Gastroesophageal sphincter (tissue), 4 donors: ENCODE measurements around the gene WDR64. TPM values are rescaled to one million over a fixed set of nuclear protein-coding genes. Genes with fewer than 3 reads are reported as not detected.

Experiments used
- ATAC-seq: fragments of 150-250 bp; one replicate; pipeline ENCODE4 v1.9.1; 2016; ENCODE audit warnings: mild to moderate bottlenecking, moderate library complexity
- H3K27ac ChIP-seq, 4 donors: fragments of 200-600 bp; sonication (generic) in 3 of 4; 1 replicate in 3 of 4; 2 replicates in 1 of 4; pipeline ENCODE4 v1.5.1; 2016 to 2019
- H3K27me3 ChIP-seq: fragments of 200-600 bp; sonication (generic); one replicate; pipeline ENCODE4 v1.5.1; 2019
- H3K36me3 ChIP-seq, 2 donors: fragments of 200-600 bp; sonication (generic); one replicate each; pipeline ENCODE4 v1.5.1; 2019; ENCODE audit warnings: control low read depth in 1 of 2
- H3K4me1 ChIP-seq, 3 donors: fragments of 200-600 bp; sonication (generic); 1 replicate in 2 of 3; 2 replicates in 1 of 3; pipeline ENCODE4 v1.5.1; 2016 to 2019; ENCODE audit warnings: control low read depth in 2 of 3
- H3K4me3 ChIP-seq, 2 donors: fragments of 200-600 bp; sonication (generic); one replicate each; pipeline ENCODE4 v1.5.1; 2019; ENCODE audit warnings: mild to moderate bottlenecking in 1 of 2, moderate library complexity in 1 of 2
- H3K9me3 ChIP-seq, 3 donors: fragments of 200-600 bp; sonication (generic); one replicate each; pipeline ENCODE4 v1.5.1; 2017 to 2019; ENCODE audit warnings: control low read depth in 2 of 3
- EP300 ChIP-seq: sonication (generic); formaldehyde crosslinking; IDR thresholded peaks from one replicate; pipeline ENCODE4 v1.6.1; 2017; ENCODE audit warnings: antibody characterized with exemption, mild to moderate bottlenecking
- POLR2A ChIP-seq, 2 donors: fragments of 450-650 bp; IDR thresholded peaks; one replicate each; pipeline ENCODE4 v1.6.1; 2017; ENCODE audit warnings: antibody characterized with exemption in 2 of 2, mild to moderate bottlenecking in 2 of 2, moderate library complexity in 1 of 2
- POLR2AphosphoS5 ChIP-seq: sonication (generic); formaldehyde crosslinking; IDR thresholded peaks from one replicate; pipeline ENCODE4 v1.6.1; 2017; ENCODE audit warnings: antibody characterized with exemption
- WGBS, 2 donors: methylation state at CpG; one replicate each; pipeline ENCODE4 v1.1.5; 2018; ENCODE audit warnings: low coverage in 1 of 2; 5-methylcytosine and 5-hydroxymethylcytosine counted together
- total RNA-seq, 4 donors: library from RNA; depleted of rRNA; stranded (reverse); fragments of >200 nt; gene quantifications; one replicate each; pipeline ENCODE4 v1.1.0, GENCODE V29; 2016
- TF ChIP-seq, protein P1 (sequence below), 4 experiments: fragments of 200-600 bp in 2 of 4; fragments of 450-650 bp in 2 of 4; sonication (generic) in 1 of 4; IDR thresholded peaks; one replicate each; pipeline ENCODE4 v1.5.1; 2017 to 2019; ENCODE audit warnings: antibody characterized with exemption in 4 of 4, mild to moderate bottlenecking in 2 of 4, moderate library complexity in 2 of 4

The WDR64 gene
- total RNA-seq, 4 donors from 2014 or later = 0.16 TPM; not detected in 3

DNA sequence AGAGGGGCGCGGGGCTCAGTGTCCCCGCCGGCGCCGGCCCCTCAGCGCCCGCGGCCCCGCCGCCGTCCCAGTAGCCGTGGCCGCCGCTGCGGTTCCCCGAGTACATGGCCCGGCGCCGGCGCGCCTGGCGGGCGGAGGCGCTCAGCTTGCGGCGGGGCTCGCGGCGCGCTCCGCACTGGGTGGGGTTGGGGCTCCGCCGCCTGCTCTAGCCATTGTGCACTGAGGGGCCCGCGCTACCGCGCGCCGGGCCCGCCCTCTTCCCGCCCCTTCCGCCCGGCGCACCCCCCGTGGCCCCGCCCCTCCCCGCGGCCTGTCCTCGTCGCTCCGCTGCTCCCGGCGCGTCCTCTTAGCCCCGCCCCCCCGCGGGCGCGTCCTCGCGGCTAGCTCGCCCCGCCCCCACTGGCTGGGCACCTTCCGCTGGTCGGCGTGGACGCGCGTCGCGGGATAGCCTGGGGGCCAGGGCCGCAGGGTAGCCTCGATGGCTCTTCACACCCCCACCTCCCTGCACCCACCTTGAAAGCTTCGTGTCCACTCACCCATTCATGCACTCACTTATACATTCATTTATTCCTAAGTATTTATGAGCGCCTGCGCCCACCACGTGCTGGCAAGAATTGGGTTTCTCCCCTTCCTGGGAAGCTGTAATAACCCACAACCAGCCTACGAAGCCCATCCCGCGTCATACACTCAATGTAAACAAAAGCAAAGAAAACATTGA is 11.8 kb upstream of the WDR64 start, which contains the start of the genes CHML and OPN3:
Gene CHML, minus strand, starts transcription at position 221 of the 718 bp plus-strand sequence. CDS start 4,603 bp downstream, outside the sequence.
Gene OPN3, minus strand, starts transcription at position 221 of the 718 bp plus-strand sequence. Its CDS starts 115 bp downstream, at position 106.
- Histone ChIP-seq H3K9me3 (no peaks in the 10 kb centered on the region), H3K27me3 (no peaks in the 10 kb centered on the region), H3K27ac (peak within 1 kb of the TSS; percentile 17 to 88 (median 86)), H3K4me1 (peaks cover 3 to 31% (median 5%) of the 10 kb centered on the region in 3 donors), H3K4me3 (peak within 1 kb of the TSS; percentile 75 to 88), H3K36me3 (peaks cover 0 to 2% of the 10 kb centered on the region in 2 donors)
- 29% methylated on average over 3 of the region's 81 CpGs; no CpG with 5 or more reads in 1 of the 2 donors for WGBS, 2 donors
- no peak for TF ChIP-seq EP300
- TF ChIP-seq POLR2AphosphoS5 = peak; percentile 39
- TF ChIP-seq, protein P1, sequence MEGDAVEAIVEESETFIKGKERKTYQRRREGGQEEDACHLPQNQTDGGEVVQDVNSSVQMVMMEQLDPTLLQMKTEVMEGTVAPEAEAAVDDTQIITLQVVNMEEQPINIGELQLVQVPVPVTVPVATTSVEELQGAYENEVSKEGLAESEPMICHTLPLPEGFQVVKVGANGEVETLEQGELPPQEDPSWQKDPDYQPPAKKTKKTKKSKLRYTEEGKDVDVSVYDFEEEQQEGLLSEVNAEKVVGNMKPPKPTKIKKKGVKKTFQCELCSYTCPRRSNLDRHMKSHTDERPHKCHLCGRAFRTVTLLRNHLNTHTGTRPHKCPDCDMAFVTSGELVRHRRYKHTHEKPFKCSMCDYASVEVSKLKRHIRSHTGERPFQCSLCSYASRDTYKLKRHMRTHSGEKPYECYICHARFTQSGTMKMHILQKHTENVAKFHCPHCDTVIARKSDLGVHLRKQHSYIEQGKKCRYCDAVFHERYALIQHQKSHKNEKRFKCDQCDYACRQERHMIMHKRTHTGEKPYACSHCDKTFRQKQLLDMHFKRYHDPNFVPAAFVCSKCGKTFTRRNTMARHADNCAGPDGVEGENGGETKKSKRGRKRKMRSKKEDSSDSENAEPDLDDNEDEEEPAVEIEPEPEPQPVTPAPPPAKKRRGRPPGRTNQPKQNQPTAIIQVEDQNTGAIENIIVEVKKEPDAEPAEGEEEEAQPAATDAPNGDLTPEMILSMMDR (IDR thresholded peaks at IDR 0.05) = peak in 1 of 4 experiments; percentile 23
- TF ChIP-seq POLR2A (IDR thresholded peaks at IDR 0.05) = peak; percentile 69 to 87
- peak; percentile 99 for ATAC-seq

DNA sequence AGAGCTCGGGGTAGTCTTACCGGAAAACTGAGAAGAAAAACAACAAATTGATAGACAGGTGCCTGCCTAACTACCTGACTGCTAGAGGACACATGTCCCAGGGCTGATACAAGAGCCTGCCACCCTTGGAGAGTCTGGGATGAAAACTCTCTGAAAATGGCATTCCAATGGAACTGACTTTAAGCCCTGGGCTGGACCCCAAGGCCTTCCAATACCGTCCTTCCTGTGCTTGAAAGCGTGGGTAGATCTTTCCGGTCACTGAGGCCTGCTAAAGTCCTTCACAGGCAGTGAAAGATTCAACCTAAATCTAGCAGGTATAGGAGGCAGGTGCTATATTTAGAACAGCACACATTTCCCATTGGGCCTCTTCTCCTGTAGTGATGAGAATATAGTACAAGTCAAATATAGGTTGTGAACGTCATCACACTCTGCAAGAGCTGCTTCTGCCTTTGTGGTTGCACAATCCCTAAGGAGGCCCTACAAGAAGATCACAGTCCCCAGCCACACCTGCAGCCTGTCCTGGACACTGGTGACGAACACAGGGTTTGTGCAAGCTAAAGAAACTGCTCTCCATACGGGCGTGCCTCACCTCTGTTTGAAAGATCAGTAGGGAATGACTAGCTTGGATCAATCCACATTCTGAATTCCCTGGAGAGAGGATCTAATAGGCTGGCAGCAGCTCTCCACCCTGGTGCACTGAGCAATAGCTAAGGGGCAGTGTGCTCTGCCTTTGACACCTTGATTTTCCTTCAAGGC is 11.0 kb upstream of the WDR64 start:
- peak overlapping the region in 1 of 2 donors; percentile 88 for H3K4me3 ChIP-seq
- H3K27me3 ChIP-seq = no peaks in the 10 kb centered on the region
- TF ChIP-seq, protein P1 (IDR thresholded peaks at IDR 0.05) = no peak
- TF ChIP-seq EP300 (no peak), POLR2A (IDR thresholded peaks at IDR 0.05) (no peak), POLR2AphosphoS5 (no peak)
- H3K36me3 ChIP-seq = no peaks in the 10 kb centered on the region
- peak overlapping the region in 3 of 4 donors; percentile 61 to 87 (median 86) for H3K27ac ChIP-seq
- peaks cover 3 to 31% (median 5%) of the 10 kb centered on the region in 3 donors for H3K4me1 ChIP-seq
- H3K9me3 ChIP-seq = no peaks in the 10 kb centered on the region
- no peak for ATAC-seq
- 80 to 85% methylated on average over 4 of the region's 9 CpGs for WGBS, 2 donors

DNA sequence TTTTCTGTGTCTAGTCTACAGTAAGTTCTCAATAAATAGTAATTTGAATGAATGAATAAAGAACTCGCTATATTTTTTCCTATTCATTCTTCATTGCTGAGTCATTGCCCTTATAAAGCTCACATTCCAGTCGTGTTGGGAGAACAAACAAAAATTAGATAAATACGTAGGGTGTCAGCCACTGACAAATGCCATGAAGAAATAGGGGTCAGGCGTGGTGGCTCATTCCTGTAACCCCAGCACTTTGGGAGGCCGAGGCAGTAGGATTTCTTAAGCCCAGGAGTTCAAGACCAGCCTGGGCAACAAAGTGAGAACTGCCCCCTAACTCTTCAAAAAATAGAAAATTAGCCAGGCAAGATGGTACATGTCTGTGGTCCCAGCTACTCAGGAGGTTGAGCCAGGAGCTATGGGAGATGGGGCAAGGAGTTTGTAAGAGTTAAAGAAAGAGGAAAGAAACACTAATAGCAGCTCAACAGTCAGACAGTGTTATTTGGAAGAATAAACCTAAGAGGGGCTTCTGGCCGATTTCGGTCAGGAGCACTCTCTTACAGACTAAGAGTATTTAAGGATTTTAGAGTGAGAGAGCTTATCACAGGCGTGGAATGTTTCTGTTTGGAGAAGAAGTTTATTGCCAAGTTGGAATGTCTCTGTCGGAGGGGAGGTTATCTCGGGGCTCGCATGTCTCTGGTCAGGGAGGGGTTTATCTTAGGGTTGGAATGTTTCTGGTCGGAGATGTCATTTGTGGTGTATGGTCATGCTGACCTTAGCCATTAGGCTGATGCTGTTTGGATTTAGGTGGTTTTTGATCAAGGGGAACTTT is 10.1 kb upstream of the WDR64 start:
- no peaks in the 10 kb centered on the region for H3K27me3 ChIP-seq
- no peak for ATAC-seq
- WGBS, 2 donors = 66 to 78% methylated on average over 10 to 12 of the region's 12 CpGs
- H3K9me3 ChIP-seq = no peaks in the 10 kb centered on the region
- H3K4me1 ChIP-seq = peaks cover 3 to 28% (median 5%) of the 10 kb centered on the region in 3 donors
- H3K4me3 ChIP-seq = no peak overlapping the region
- H3K36me3 ChIP-seq = no peaks in the 10 kb centered on the region
- TF ChIP-seq POLR2A (IDR thresholded peaks at IDR 0.05) (no peak), POLR2AphosphoS5 (no peak), EP300 (no peak)
- TF ChIP-seq, protein P1 (IDR thresholded peaks at IDR 0.05) = no peak
- no peak overlapping the region for H3K27ac ChIP-seq

GRCh38 chr1:241642593-241642944 is 9.5 kb upstream of the WDR64 start:
- TF ChIP-seq POLR2A (IDR thresholded peaks at IDR 0.05) (no peak), EP300 (no peak), POLR2AphosphoS5 (no peak)
- TF ChIP-seq, protein P1 (IDR thresholded peaks at IDR 0.05) = no peak
- ATAC-seq = no peak
- H3K27ac ChIP-seq = no peak overlapping the region
- H3K27me3 ChIP-seq = no peaks in the 10 kb centered on the region
- no peaks in the 10 kb centered on the region for H3K36me3 ChIP-seq
- WGBS, 2 donors = 100% methylated on average over 1 of the region's 1 CpG; no CpG with 5 or more reads in 1 of the 2 donors
- peaks cover 3 to 22% (median 5%) of the 10 kb centered on the region in 3 donors for H3K4me1 ChIP-seq
- H3K4me3 ChIP-seq = no peak overlapping the region
- H3K9me3 ChIP-seq = no peaks in the 10 kb centered on the region
